Thymus (tissue), 11 donors: ENCODE data around the gene NRG3. TPM values are rescaled to one million over a fixed set of nuclear protein-coding genes. Genes with fewer than 3 reads are reported as not detected.
"Not testable (repeated sequence)": the region's sequence is repeated elsewhere in the genome, so short reads cannot be mapped to it uniquely, and the experiment has no call there.

Experiments used
- DNase-seq, 9 donors: peaks; one replicate each; pipeline ENCODE4 v3.0.0-alpha.2; 2013; ENCODE audit warnings: low spot score in 9 of 9, low read depth in 6 of 9, missing footprints in 1 of 9
- H3K27ac ChIP-seq, 2 donors: one replicate each; pipeline ENCODE4 v1.5.1; 2013; ENCODE audit warnings: control low read depth in 1 of 2, low read depth in 1 of 2, low read length in 1 of 2, mild to moderate bottlenecking in 1 of 2, moderate library complexity in 1 of 2
- H3K27me3 ChIP-seq, 2 donors: one replicate each; pipeline ENCODE4 v1.5.1; 2013; ENCODE audit warnings: low read length in 1 of 2; ENCODE audit not compliant: control insufficient read depth in 2 of 2, insufficient read depth in 1 of 2
- H3K36me3 ChIP-seq, 2 donors: one replicate each; pipeline ENCODE4 v1.5.1; 2013; ENCODE audit warnings: low read length in 1 of 2, mild to moderate bottlenecking in 1 of 2, moderate library complexity in 1 of 2; ENCODE audit not compliant: control insufficient read depth in 2 of 2, insufficient read depth in 2 of 2
- H3K4me1 ChIP-seq, 2 donors: one replicate each; pipeline ENCODE4 v1.5.1; 2013; ENCODE audit warnings: low read length in 2 of 2; ENCODE audit not compliant: control insufficient read depth in 2 of 2, insufficient read depth in 2 of 2
- H3K4me3 ChIP-seq, 2 donors: one replicate each; pipeline ENCODE4 v1.5.1; 2013; ENCODE audit warnings: low read length in 2 of 2, control low read depth in 1 of 2, mild to moderate bottlenecking in 1 of 2
- H3K9me3 ChIP-seq, 2 donors: one replicate each; pipeline ENCODE4 v1.5.1; 2013; ENCODE audit warnings: low read length in 1 of 2, mild to moderate bottlenecking in 1 of 2; ENCODE audit not compliant: control insufficient read depth in 2 of 2, insufficient read depth in 1 of 2
- WGBS: extraction: QIAGEN DNeasy Blood & Tissue Kit; methylation state at CpG from one replicate; pipeline ENCODE4 v1.1.7; 2013; 5-methylcytosine and 5-hydroxymethylcytosine counted together
- polyA plus RNA-seq: library from polyadenylated mRNA; stranded (reverse); fragments of 200-250 nt; gene quantifications from one replicate; pipeline ENCODE4 v1.2.3, GENCODE V29; 2013
- total RNA-seq: library from RNA; stranded (reverse); fragments of 120-200 nt; gene quantifications from one replicate; pipeline ENCODE4 v1.2.4, GENCODE V29; 2013
- donor health status: healthy.

NRG3 gene
- total and polyA plus RNA-seq, 2 donors = 0.09 TPM; not detected in 1

DNA sequence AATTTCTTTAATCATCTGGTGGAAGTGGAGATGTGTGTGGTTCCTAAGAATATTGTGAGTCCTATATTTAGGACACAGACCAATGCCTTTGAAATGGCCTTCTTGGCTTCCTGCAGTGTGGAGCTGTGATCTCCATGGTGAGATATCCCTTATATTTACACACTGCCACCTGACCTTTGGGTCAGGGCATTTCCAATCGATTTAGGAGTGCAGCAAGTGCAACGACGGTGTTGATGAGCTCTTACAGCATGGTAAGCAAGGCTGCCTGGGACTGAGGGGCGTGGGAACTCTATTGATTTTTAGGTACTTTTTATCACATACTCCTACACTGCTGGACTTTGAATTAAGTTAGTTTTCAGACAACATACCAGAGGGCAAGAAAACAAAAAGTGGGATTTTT lies 146.0 kb downstream of the NRG3 start:
- H3K9me3 ChIP-seq = no peaks in the 10 kb centered on the region
- no peak overlapping the region for H3K4me3 ChIP-seq
- H3K27ac ChIP-seq = no peak overlapping the region
- 78% methylated on average over 4 of the region's 4 CpGs for WGBS
- H3K36me3 ChIP-seq = no peaks in the 10 kb centered on the region
- H3K4me1 ChIP-seq = no peaks in the 10 kb centered on the region
- no peak for DNase-seq
- H3K27me3 ChIP-seq = no peaks in the 10 kb centered on the region

DNA sequence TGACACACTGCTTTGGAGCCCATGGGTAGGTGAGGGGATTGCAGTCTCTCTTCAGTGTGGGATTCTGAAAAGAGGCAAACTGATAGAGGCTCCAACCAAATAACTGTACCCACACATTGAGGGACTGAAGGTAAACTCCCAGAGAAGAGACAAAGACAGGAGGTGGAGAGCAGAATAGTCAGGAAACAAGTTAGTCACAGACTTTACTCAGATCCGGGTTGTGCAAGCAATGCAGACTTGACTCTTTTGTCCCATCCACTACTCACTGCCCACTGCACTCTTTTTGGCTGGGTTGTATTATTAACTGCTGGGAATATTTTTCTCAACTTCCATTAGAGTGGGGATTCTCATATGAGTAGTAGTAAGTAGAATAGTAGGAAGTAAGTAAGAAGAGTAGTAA lies 152.7 kb downstream of the NRG3 start:
- no peak overlapping the region for H3K4me3 ChIP-seq
- no peak overlapping the region for H3K27ac ChIP-seq
- H3K4me1 ChIP-seq = no peaks in the 10 kb centered on the region
- no peaks in the 10 kb centered on the region for H3K9me3 ChIP-seq
- WGBS = 49% methylated on average over 1 of the region's 1 CpG
- no peaks in the 10 kb centered on the region for H3K27me3 ChIP-seq
- no peak for DNase-seq
- no peaks in the 10 kb centered on the region for H3K36me3 ChIP-seq

DNA sequence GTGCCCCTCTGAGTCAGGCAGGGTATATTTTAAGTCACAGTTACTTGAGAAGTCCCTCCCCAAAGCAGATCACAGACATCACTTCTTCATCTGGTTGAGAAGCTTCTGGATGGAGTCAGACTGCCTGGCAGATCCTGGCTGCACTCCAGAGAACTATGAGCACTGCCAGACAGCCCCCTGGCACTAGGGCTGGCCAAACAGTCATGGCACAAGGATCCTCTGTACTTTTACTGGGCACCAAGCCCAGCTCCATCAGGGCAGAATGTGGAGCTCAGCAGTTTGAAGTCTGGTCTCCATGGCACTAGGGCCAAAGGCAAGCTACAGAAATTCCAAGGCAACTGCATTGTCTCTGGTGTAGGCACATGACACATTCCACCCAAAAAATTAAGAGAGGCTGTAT lies 162.1 kb downstream of the NRG3 start:
- Histone ChIP-seq H3K4me1 (no peaks in the 10 kb centered on the region), H3K9me3 (no peaks in the 10 kb centered on the region), H3K4me3 (no peak overlapping the region), H3K27me3 (no peaks in the 10 kb centered on the region), H3K36me3 (no peaks in the 10 kb centered on the region), H3K27ac (no peak overlapping the region)
- no peak for DNase-seq

DNA sequence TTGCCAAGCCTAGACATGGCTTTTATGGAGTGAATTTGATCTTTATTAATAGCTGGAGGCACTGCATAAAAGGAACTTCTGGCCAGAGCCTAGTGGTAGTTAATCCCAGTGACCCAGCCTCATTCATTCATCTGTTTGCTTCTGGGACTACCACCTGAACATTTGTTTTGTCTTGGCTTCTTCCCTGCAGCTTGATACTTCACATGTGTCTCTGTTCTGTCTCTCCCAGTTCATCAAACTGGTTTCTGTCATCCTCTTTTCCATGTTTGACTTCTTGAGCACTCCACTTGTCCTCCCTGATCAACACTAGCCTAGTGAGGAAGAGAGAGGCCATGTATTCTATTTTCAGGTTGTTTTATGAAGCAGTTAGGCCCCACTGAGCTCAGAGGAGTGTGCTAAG lies 163.6 kb downstream of the NRG3 start:
- Histone ChIP-seq H3K27me3 (no peaks in the 10 kb centered on the region), H3K4me3 (no peak overlapping the region), H3K27ac (no peak overlapping the region), H3K9me3 (no peaks in the 10 kb centered on the region), H3K4me1 (no peaks in the 10 kb centered on the region), H3K36me3 (no peaks in the 10 kb centered on the region)
- no peak for DNase-seq

DNA sequence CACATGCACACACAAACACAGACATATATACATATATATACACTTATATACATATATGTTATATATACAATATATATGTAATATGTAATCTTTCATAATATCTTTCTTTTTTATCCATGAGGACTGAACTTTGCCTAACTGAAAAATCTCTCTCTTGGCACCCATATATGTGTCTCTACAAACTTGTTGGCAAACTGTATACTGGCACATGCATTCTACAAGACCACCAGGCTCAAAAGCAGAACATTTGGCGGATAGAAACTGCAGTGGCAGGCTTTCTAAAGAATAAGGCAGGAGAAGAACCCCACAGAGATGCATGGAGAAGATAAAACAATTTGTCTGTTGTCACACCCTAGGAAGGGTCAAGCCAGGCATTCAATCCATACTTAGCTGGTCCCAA lies 165.3 kb downstream of the NRG3 start:
- H3K4me1 ChIP-seq = no peaks in the 10 kb centered on the region
- 87% methylated on average over 1 of the region's 1 CpG for WGBS

DNA sequence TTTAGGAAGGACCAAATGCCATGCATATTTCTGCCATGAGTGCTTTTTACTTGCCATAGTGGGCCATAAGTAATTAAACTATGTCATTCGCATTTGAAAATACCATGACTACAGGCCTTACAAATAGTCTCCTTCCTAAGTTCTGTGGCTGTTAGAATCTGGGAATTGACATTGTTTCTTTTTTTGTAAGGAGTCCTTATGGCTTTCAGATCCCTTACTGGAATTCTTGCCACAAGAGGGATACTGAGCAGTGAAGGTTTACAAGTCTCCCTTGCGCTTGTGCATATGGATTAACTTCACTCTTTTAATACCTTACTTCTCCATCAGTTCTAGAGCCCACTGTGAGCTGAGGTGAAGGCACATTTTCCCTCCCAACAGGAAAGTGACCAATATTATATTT lies 166.0 kb downstream of the NRG3 start:
- DNase-seq = no peak
- Histone ChIP-seq H3K27me3 (no peaks in the 10 kb centered on the region), H3K4me1 (no peaks in the 10 kb centered on the region), H3K4me3 (no peak overlapping the region), H3K36me3 (no peaks in the 10 kb centered on the region), H3K9me3 (no peaks in the 10 kb centered on the region), H3K27ac (no peak overlapping the region)
- 95% methylated on average over 2 of the region's 2 CpGs for WGBS

More for the DNA sequence above, 165.3 kb downstream of the NRG3 start:
- DNase-seq = no peak
- Histone ChIP-seq H3K9me3 (no peaks in the 10 kb centered on the region), H3K27ac (no peak overlapping the region), H3K4me3 (no peak overlapping the region), H3K27me3 (no peaks in the 10 kb centered on the region), H3K36me3 (no peaks in the 10 kb centered on the region)

DNA sequence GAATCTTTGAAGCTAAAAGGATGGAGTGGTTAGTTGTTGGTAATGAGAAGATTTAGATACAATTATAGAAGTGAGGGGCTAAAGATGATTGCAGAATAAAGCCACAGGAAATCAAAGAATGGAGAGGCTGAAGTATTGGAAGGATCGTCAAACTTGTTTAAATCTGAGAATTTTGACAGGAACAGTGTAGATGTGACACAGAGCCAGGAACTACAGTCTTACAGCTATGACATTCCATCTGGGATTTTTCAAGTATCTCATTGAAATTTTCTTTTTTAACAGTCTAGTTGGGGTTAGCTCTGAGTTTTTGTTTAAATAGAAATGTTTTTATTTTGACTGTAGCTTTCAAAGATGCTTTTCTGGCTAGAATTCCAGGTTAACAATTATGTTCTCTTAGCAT lies 181.4 kb downstream of the NRG3 start:
- Histone ChIP-seq H3K4me1 (no peaks in the 10 kb centered on the region), H3K27me3 (no peaks in the 10 kb centered on the region), H3K9me3 (peaks cover 0 to 8% of the 10 kb centered on the region in 2 donors), H3K4me3 (no peak overlapping the region), H3K36me3 (no peaks in the 10 kb centered on the region), H3K27ac (no peak overlapping the region)
- no peak for DNase-seq
- 96% methylated on average over 1 of the region's 1 CpG for WGBS

DNA sequence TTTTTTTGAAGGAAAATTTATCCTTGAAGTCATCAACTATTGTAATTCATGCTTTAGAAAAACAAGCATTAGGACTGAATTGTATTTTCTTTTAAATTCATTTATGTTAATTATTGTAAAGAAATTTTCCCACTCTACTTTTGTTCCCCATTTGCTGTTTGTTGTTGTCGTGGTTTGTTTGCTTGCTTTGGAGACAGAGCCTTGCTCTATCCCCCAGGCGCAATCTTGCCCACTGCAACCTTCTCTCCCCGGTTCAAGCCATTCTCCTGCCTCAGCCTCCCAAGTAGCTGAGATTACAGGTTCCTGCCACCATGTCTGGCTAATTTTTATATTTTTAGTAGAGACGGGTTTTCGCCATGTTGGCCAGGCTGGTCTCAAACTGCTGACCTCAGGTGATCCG lies 192.2 kb downstream of the NRG3 start:
- WGBS = 91% methylated on average over 6 of the region's 6 CpGs
- not testable (repeated sequence) for H3K4me1 ChIP-seq, H3K9me3 ChIP-seq, H3K36me3 ChIP-seq, H3K4me3 ChIP-seq, DNase-seq, H3K27ac ChIP-seq, H3K27me3 ChIP-seq

DNA sequence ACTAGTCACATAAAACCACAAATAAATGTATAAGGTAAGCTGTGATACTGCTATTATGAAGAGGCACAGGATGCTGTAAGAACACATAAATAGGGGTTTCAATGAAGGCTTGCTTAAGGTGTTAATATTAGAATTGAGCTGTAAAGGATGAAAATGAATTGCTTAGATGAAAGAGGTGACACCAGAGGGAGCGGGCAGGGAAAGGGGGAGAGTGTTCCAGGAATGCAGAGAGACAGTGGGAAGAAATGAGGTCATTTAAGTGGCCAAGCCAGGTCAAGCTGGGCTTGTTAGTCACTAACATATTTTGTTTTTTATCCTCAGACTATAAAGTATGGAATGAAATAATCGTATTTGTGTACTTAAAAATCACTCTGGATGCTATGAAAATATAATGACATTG lies 193.5 kb downstream of the NRG3 start:
- H3K4me3 ChIP-seq = no peak overlapping the region
- no peaks in the 10 kb centered on the region for H3K27me3 ChIP-seq
- no peaks in the 10 kb centered on the region for H3K4me1 ChIP-seq
- H3K9me3 ChIP-seq = no peaks in the 10 kb centered on the region
- no peaks in the 10 kb centered on the region for H3K36me3 ChIP-seq
- no peak for DNase-seq
- no peak overlapping the region for H3K27ac ChIP-seq
- 79% methylated on average over 2 of the region's 2 CpGs for WGBS

DNA sequence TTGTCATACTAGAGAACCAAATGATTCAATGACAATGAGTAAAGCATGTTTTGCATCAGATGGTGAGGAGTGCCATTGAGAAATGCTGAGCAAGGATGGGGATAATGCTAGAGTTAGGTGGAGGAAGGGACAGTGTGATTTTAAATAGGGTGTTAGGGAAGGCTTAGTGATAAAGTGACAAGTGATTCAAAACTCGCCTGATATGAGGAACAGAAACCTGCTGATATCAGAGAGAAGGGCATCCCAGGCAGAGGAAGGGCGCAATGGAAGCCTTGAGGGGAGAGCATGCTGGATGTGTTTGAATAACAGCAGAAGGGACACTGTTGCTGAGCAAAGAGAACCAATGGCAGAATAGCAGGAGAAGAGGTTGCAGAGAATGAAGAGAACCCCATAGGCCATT lies 196.2 kb downstream of the NRG3 start:
- no peaks in the 10 kb centered on the region for H3K36me3 ChIP-seq
- H3K9me3 ChIP-seq = no peaks in the 10 kb centered on the region
- WGBS = 80% methylated on average over 2 of the region's 2 CpGs
- no peaks in the 10 kb centered on the region for H3K27me3 ChIP-seq
- H3K4me1 ChIP-seq = no peaks in the 10 kb centered on the region
- H3K27ac ChIP-seq = no peak overlapping the region
- H3K4me3 ChIP-seq = no peak overlapping the region
- DNase-seq = no peak
